ENCODE data around the gene ANO8. TPM values are rescaled to one million over a fixed set of nuclear protein-coding genes. Genes with fewer than 3 reads are reported as not detected.

The ANO8 gene
- total RNA-seq, 2 donors from 2014 or later = 7.0 to 16.5 TPM

GRCh38 chr19:17319473-17320238 is 15.0 kb downstream of the ANO8 start:
- TF ChIP-seq CTCF (IDR thresholded peaks at IDR 0.05) = no peak
- TF ChIP-seq POLR2A (IDR thresholded peaks at IDR 0.05) = no peak
- no peak overlapping the region for H3K27ac ChIP-seq
- WGBS, 2 donors = 89 to 92% methylated on average over 35 to 40 of the region's 40 CpGs
- no peak for ATAC-seq
- H3K27me3 ChIP-seq = no peaks in the 10 kb centered on the region
- no peak overlapping the region for H3K4me3 ChIP-seq
- peaks cover 4 to 5% of the 10 kb centered on the region in 2 donors for H3K36me3 ChIP-seq (replicated peaks in 1 of 2; ENCODE audit: insufficient read depth in 1 of 2, low read depth in 2 of 2)
- no peak for DNase-seq
- no peaks in the 10 kb centered on the region for H3K4me1 ChIP-seq
- H3K9me3 ChIP-seq = no peaks in the 10 kb centered on the region
- intact Hi-C loops (cut with DNase I) = no loop called here

GRCh38 chr19:17318966-17319365 is 15.7 kb downstream of the ANO8 start:
- Histone ChIP-seq H3K27ac (no peak overlapping the region), H3K4me1 (no peaks in the 10 kb centered on the region), H3K9me3 (no peaks in the 10 kb centered on the region), H3K4me3 (no peak overlapping the region), H3K36me3 (replicated peaks in 1 of 2; ENCODE audit: insufficient read depth in 1 of 2, low read depth in 2 of 2) (peaks cover 5 to 7% of the 10 kb centered on the region in 2 donors), H3K27me3 (no peaks in the 10 kb centered on the region)
- TF ChIP-seq POLR2A (IDR thresholded peaks at IDR 0.05) (no peak), CTCF (IDR thresholded peaks at IDR 0.05) (no peak)
- intact Hi-C loops (cut with DNase I) = no loop called here
- no peak for DNase-seq
- ATAC-seq = no peak
- WGBS, 2 donors = 83% methylated on average over 6 of the region's 6 CpGs; no CpG with 5 or more reads in 1 of the 2 donors

DNA sequence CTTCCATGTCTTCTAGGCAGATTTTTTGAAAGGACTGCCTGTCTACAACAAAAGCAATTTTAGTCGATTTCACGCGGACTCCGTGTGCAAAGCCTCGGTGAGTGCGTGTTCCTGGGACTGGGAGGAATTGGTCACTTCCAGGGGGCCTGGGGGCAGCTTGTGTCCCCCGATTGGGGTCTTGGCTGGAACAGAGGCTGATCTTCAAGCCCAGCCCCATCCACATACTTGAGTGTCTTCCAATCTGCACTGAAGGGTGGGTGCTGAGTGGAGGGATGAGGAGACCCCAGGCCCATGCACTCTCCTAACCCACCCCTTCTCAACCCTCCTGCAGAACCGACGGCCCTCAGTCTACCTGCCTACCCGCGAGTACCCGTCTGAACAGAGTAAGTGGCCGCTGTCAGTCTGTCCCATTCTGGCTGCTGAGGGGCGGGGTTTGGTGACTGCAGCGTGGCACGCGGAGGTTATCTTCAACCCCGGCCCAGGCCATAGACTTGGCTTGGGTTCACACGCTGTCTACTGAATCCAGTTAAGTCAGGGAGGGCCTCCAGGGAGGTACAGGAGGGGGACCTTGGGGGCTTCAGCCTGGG is 20.6 kb downstream of the ANO8 start:
- no peaks in the 10 kb centered on the region for H3K9me3 ChIP-seq
- intact Hi-C loops (cut with DNase I) = no loop called here
- no peak for ATAC-seq
- WGBS, 2 donors = 82 to 91% methylated on average over 15 to 19 of the region's 19 CpGs
- peaks cover 29% of the 10 kb centered on the region for H3K4me1 ChIP-seq
- peaks cover 0 to 4% of the 10 kb centered on the region in 2 donors for H3K36me3 ChIP-seq (replicated peaks in 1 of 2; ENCODE audit: insufficient read depth in 1 of 2, low read depth in 2 of 2)
- TF ChIP-seq POLR2A (IDR thresholded peaks at IDR 0.05) (no peak), CTCF (IDR thresholded peaks at IDR 0.05) (no peak)
- no peaks in the 10 kb centered on the region for H3K27me3 ChIP-seq
- no peak overlapping the region for H3K27ac ChIP-seq
- H3K4me3 ChIP-seq = no peak overlapping the region
- DNase-seq = no peak

DNA sequence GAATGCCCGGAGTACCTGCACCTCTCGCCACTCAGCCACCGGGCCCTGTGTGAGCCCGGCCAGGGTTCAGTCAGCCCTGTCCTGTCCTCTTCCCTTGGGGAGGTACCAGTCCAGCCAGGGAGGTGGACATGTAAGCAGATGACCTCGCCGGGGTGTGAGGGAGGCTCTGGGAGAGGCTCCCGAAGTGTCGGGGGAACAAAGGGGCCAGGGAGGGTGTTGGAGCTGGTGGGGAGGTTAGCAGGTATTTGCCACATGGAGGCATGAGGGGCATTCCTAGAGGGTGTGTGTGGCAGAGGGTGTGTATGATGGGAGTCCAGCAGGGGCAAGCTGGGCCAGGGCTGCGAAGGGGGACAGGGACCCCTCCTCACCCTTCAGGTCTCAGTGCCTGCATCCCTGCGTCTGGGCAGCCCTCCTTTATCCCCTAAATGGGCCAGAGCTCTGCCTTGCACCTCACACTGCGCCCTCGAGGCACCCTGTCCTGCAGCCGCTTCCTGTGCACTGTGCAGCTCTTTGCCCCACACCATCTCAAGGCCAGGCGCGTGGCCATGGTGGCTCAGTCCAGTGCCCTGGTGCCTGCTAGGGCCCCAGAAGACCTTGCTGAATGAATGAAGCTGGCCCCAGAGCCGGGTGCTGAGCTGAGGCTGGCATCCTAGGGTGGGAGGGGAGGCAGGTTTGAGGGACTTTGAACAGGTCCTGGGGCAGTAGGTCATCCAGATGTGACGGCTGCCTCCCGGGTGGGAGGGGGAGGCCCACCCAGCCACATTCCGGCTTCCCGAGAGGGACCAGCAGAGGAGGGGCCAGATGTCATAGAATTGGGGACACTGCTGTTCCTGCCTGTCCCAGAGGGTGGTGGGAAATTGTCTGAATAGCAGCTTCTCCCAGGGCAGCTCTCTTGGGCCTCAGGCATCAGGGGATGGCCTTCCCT is 22.2 kb downstream of the ANO8 start:
- H3K9me3 ChIP-seq = no peaks in the 10 kb centered on the region
- peaks cover 0 to 4% of the 10 kb centered on the region in 2 donors for H3K36me3 ChIP-seq (replicated peaks in 1 of 2; ENCODE audit: insufficient read depth in 1 of 2, low read depth in 2 of 2)
- no peaks in the 10 kb centered on the region for H3K27me3 ChIP-seq
- no peak for DNase-seq
- H3K4me1 ChIP-seq = peaks cover 34% of the 10 kb centered on the region
- TF ChIP-seq POLR2A (IDR thresholded peaks at IDR 0.05) (peak in 2 of 3 donors; percentile 26 to 38), CTCF (IDR thresholded peaks at IDR 0.05) (no peak)
- peak overlapping the region in 2 of 4 donors; percentile 61 to 70 for H3K27ac ChIP-seq
- ATAC-seq = no peak
- no peak overlapping the region for H3K4me3 ChIP-seq
- intact Hi-C loops (cut with DNase I) = no loop called here
- WGBS, 2 donors = 79 to 82% methylated on average over 10 to 20 of the region's 20 CpGs

All from body of pancreas (tissue), 4 donors.